ENCODE results near the gene SLFN11. TPM values are rescaled to one million over a fixed set of nuclear protein-coding genes. Genes with fewer than 3 reads are reported as not detected.
A peak's percentile ranks its signal among the peaks of the same experiment; 100 is the strongest.
"Not testable (repeated sequence)": the region's sequence is repeated elsewhere in the genome, so short reads cannot be mapped to it uniquely, and the experiment has no call there.

Gene SLFN11
- polyA plus RNA-seq, 12 donors, result 5.4 to 20.4 (median 11.4) TPM; not detected in 1

- DNase-seq, result no peak
Observed at GRCh38 chr17:35361027-35361426, 12.4 kb downstream of the SLFN11 start.

- no peak for DNase-seq
Observed at GRCh38 chr17:35359398-35359797, 14.0 kb downstream of the SLFN11 start.

DNA sequence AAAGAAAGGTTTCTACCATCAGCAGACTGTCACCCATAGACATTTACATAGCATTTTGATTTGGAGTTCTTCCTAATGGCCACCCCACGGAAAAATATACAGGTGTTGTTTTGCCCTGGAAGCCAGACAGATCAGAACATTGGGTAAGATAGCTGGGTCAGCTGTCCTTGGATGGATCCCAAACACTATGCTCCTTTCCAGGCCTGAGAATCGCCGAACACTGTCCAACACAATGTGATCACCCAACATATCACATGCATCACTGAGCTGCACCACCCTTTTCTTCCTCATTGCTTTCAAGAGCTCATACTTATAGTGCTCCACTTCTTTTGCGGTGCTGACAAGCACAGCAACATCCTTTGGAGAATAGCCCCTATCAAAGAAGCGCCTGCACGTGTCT is 21.1 kb downstream of the SLFN11 start:
- DNase-seq, result no peak

- DNase-seq, result no peak
Observed at GRCh38 chr17:35350493-35350892, 22.9 kb downstream of the SLFN11 start.

GRCh38 chr17:35345926-35346771 is 27.3 kb downstream of the SLFN11 start:
- DNase-seq, result peak; percentile 59

GRCh38 chr17:35345445-35345925 is 27.9 kb downstream of the SLFN11 start:
- no peak for DNase-seq

GRCh38 chr17:35344262-35344661 is 29.2 kb downstream of the SLFN11 start:
- DNase-seq, result no peak

DNA sequence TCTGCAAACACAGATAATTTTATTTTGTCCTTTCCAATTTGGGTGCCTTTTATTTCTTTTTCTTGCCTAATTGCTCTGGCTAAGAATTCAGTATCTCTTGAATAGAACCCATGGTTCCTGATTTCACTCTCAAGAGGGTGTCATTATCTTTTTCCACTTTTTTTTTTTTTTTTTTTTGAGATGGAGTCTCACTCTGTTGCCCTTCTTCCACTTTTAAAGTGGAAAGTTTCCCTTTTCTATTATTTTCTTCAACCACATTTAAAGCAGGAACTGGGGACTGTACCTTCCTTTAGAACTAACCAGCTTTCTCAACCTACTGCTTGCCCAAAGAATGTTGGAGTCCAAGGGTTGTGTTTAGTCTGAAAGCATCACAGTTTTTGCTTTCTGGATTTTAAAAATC is 31.1 kb downstream of the SLFN11 start:
- DNase-seq, result no peak

- no peak for DNase-seq
Observed at GRCh38 chr17:35341411-35341992, 31.9 kb downstream of the SLFN11 start.

DNA sequence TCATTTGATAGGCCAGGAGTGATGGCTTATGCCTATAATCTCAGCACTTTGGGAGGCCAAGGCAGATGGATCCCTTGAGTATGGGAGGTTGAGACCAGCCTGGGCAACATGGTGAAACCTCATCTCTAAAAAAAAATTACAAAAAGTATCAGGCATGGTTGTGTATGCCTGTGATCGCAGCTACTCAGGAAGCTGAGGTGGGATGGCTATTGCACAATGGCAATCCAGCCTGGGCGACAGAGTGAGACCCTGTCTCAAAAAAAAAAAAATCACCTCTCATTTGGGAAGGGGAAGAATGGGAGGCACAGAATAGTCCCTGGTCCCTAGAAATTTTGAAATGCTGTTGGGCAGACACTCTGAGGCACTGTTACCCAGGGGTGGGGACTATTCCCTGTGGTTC is 35.2 kb downstream of the SLFN11 start:
- no peak for DNase-seq

GRCh38 chr17:35337364-35337763 is 36.1 kb downstream of the SLFN11 start:
- DNase-seq, result no peak

- not testable (repeated sequence) for DNase-seq
Observed at GRCh38 chr17:35333578-35333977, 39.8 kb downstream of the SLFN11 start.

DNA sequence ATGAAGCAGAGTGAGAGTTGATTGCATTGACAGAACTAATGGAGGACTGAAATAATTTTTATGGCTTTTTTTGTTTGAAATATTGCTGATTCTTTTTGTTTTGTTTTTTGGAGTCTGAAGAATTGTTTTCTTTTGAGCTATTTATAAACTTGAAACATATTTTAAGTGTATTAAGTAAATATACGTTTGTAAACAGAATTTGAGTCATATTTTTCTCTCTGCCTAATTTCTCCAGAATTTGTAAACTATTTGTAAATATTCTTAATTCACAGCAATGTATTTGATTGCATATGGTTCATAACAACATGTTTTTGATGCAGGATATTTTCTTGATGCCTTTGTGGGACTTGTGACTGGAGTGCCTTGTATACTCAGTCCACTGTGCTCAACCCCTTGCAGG is 50.7 kb downstream of the SLFN11 start:
- DNase-seq, result no peak

DNA sequence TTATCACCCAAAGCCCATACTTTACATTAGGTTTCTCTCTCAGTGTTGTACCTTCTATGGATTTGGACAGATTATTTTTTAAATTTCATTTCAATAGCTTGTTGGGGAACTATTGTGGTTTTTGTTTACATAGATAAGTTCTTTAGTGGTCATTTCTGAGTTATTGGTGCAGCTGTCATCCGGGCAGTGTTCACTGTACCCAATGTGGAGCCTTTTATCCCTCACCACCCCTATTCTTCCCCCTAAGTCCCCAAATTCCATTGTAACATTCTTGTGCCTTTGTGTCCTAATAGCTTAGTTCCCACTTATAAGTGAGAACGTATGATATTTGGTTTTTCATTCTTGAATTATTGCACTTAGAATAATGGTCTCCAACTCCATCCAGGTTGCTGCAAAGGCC is 57.5 kb downstream of the SLFN11 start:
- no peak for DNase-seq

DNA sequence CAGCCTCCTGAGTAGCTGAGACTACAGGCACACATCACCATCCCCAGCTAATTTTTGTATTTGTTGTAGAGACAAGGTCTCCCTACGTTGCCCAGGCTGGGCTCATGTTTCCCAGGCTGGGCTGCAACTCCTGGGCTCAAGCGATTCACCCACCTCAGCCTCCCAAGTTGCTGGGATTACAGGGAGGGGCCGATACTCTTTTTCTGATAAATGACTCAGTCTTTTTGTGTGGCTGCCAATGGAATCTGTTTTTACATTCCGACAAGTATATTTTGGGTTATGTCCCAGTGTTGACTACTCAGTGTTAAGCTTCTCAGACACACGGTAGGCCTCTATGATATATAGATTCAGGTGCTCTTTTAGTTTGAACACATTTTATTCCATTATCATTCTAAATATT is 58.1 kb downstream of the SLFN11 start:
- DNase-seq, result no peak

- no peak for DNase-seq
Observed at GRCh38 chr17:35314415-35315216, 58.8 kb downstream of the SLFN11 start.

DNA sequence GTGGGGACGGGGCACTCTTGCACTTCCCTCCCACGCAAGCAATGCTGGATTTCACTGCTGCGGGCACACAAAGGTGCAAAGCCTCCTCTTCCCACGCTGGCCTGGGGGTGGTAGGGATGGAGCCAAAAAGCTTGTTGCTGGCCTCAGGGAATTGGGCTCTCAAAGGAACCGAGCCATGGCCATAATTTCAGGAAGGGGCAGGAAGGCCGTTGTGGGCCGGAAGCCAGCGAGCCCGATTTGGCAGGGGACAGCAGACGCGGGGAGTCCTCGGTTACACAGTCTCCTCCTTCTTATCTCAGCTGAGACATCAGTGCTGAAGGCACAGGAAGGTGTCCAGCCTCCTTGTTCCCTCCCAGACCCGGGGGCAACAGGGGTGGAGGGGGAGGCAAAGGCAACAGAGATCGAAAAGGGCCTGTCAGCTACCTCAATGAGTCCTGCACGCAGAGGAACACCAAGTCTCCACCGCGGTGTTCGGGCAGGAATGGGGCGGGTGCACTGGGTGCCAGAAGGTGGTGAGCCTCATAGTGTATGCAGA is 59.5 kb downstream of the SLFN11 start:
- no peak for DNase-seq

GRCh38 chr17:35312790-35313711 is 60.4 kb downstream of the SLFN11 start:
- peak; percentile 70 for DNase-seq

DNA sequence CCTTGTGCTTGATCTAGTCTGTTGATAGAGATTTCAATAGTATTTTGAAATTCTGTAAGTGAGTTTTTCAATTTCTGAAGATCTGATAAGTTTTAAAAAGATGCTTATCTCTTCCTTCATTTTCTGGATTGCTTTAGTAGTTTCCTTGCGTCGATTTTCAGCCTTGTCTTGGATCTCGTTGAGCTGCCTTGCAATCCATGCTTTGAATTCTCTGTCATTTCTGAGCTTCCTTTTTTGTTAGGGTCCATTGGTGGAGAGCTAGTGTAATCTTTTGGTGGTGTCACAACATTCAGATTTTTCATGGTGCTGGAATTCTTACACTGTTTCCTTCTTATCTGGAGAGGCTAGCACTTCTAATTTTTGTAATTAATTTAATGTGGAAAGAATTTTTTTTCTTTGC is 61.1 kb downstream of the SLFN11 start:
- no peak for DNase-seq

DNA sequence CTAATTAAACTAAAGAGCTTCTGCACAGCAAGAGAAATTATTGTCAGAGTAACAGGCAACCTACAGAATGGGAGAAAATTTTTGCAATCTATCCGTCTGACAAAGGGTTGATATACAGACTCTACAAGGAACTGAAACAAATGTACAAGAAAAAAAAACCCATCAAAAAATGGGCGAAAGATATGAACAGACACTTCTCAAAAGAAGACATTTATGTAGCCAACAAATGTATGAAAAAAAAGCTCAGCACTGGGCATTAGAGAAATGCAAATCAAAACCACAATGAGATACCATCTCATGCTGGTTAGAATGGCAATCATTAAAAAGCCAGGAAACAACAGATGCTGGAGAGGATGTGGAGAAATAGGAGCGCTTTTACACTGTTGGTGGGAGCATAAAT is 64.1 kb downstream of the SLFN11 start:
- not testable (repeated sequence) for DNase-seq
